Uterus (tissue), 4 donors: Measurements from ENCODE around the gene CPEB3. TPM values are rescaled to one million over a fixed set of nuclear protein-coding genes. Genes with fewer than 3 reads are reported as not detected.

Experiments used
- DNase-seq, 2 donors: peaks; one replicate each; pipeline ENCODE4 v3.0.0-alpha.2; 2019 to 2020
- H3K27ac ChIP-seq, 2 donors: fragments of 200-600 bp; sonication (generic); 1 replicate in 1 of 2; 2 replicates in 1 of 2; pipeline ENCODE4 v1.5.1; 2016 to 2018
- H3K27me3 ChIP-seq, 2 donors: fragments of 200-600 bp; sonication (generic); one replicate each; pipeline ENCODE4 v1.5.1; 2018 to 2019; ENCODE audit warnings: control low read depth in 1 of 2
- H3K36me3 ChIP-seq, 2 donors: fragments of 200-600 bp; sonication (generic); one replicate each; pipeline ENCODE4 v1.5.1; 2019; ENCODE audit warnings: control low read depth in 1 of 2
- H3K4me1 ChIP-seq, 2 donors: fragments of 200-600 bp; sonication (generic); one replicate each; pipeline ENCODE4 v1.5.1; 2018 to 2019; ENCODE audit warnings: control low read depth in 1 of 2
- H3K4me3 ChIP-seq, 2 donors: fragments of 200-600 bp; sonication (generic); 1 replicate in 1 of 2; 2 replicates in 1 of 2; pipeline ENCODE4 v1.5.1; 2018 to 2019; ENCODE audit warnings: mild to moderate bottlenecking in 1 of 2
- H3K9me3 ChIP-seq, 2 donors: fragments of 200-600 bp; sonication (generic); one replicate each; pipeline ENCODE4 v1.5.1; 2019; ENCODE audit warnings: control low read depth in 1 of 2
- POLR2A ChIP-seq, 2 donors: fragments of 450-650 bp; IDR thresholded peaks; one replicate each; pipeline ENCODE4 v1.6.1; 2016; ENCODE audit warnings: antibody characterized with exemption in 2 of 2, mild to moderate bottlenecking in 1 of 2, moderate library complexity in 1 of 2
- intact Hi-C: fragments of 100-400 bp; cut with DNase I; formaldehyde crosslinking; loops from one replicate; pipeline ENCODE4 v1.15.1; 2023; ENCODE audit warnings: low total_unique reads
- total RNA-seq, 4 donors: library from RNA; depleted of rRNA in 3 of 4; stranded (reverse); fragments of >200 nt in 3 of 4; gene quantifications; one replicate each; pipeline versions ENCODE4 v1.1.0 to v1.2.4, GENCODE V29; 2014 to 2023
- TF ChIP-seq, protein P1 (sequence below), 4 experiments: fragments of 200-600 bp in 2 of 4; fragments of 450-650 bp in 2 of 4; sonication (generic) in 2 of 4; IDR thresholded peaks; one replicate each; pipeline ENCODE4 v1.5.1; 2016 to 2019; ENCODE audit warnings: antibody characterized with exemption in 4 of 4, mild to moderate bottlenecking in 2 of 4, moderate library complexity in 1 of 4
- donor health status: DM: yes; HTN: yes; CAD: no.

CPEB3 gene
- total RNA-seq, 4 donors from 2014 or later, result 2.6 to 5.4 (median 3.7) TPM

DNA sequence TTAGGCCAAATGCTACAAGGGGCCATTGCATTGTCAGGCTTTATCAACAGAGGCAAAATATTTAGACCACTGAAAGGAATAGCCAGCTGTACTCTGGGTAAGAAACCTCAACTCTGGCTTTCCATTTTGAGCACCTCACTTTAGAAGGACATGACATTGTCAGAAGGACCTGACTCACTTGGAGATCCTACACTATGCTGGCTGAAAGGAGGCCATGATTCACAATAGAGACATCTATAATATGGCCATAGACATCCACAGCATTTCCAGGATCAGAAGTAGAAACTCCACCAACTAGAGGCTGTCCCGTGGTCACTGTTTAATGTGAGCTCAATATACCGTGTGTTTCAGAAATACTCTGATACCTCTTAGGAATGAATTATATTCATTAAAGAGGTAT lies 226.4 kb downstream of the CPEB3 start:
- H3K36me3 ChIP-seq, result no peaks in the 10 kb centered on the region
- no peaks in the 10 kb centered on the region for H3K4me1 ChIP-seq
- H3K4me3 ChIP-seq, result no peak overlapping the region
- no peaks in the 10 kb centered on the region for H3K9me3 ChIP-seq
- intact Hi-C loops, result no loop called here
- no peak for DNase-seq
- no peak overlapping the region for H3K27ac ChIP-seq
- no peak for TF ChIP-seq POLR2A (IDR thresholded peaks at IDR 0.05)
- TF ChIP-seq, protein P1, sequence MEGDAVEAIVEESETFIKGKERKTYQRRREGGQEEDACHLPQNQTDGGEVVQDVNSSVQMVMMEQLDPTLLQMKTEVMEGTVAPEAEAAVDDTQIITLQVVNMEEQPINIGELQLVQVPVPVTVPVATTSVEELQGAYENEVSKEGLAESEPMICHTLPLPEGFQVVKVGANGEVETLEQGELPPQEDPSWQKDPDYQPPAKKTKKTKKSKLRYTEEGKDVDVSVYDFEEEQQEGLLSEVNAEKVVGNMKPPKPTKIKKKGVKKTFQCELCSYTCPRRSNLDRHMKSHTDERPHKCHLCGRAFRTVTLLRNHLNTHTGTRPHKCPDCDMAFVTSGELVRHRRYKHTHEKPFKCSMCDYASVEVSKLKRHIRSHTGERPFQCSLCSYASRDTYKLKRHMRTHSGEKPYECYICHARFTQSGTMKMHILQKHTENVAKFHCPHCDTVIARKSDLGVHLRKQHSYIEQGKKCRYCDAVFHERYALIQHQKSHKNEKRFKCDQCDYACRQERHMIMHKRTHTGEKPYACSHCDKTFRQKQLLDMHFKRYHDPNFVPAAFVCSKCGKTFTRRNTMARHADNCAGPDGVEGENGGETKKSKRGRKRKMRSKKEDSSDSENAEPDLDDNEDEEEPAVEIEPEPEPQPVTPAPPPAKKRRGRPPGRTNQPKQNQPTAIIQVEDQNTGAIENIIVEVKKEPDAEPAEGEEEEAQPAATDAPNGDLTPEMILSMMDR (IDR thresholded peaks at IDR 0.05), result no peak
- no peaks in the 10 kb centered on the region for H3K27me3 ChIP-seq

DNA sequence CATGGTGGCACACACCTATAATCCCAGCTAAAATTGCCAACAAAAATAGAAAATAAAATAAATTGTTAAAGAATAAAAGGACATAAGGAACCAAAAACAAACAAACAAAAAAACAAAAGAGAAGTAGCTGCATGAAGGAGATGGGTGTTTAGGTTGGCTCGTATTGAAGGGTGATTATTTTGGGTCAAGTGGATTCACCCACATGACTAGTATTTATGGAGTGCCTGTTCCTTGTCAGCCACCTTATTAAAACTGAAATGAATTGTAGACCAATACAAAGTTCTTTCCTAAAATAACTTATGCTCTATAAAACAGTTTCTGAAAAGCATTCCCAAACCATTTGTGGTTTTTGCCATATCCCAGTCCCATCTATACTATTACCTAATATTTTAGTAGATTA lies 228.6 kb downstream of the CPEB3 start:
- Histone ChIP-seq H3K27me3 (no peaks in the 10 kb centered on the region), H3K27ac (no peak overlapping the region), H3K9me3 (no peaks in the 10 kb centered on the region), H3K36me3 (no peaks in the 10 kb centered on the region), H3K4me1 (no peaks in the 10 kb centered on the region), H3K4me3 (no peak overlapping the region)
- TF ChIP-seq, protein P1 (IDR thresholded peaks at IDR 0.05), result no peak
- TF ChIP-seq POLR2A (IDR thresholded peaks at IDR 0.05), result no peak
- intact Hi-C loops, result no loop called here
- no peak for DNase-seq

DNA sequence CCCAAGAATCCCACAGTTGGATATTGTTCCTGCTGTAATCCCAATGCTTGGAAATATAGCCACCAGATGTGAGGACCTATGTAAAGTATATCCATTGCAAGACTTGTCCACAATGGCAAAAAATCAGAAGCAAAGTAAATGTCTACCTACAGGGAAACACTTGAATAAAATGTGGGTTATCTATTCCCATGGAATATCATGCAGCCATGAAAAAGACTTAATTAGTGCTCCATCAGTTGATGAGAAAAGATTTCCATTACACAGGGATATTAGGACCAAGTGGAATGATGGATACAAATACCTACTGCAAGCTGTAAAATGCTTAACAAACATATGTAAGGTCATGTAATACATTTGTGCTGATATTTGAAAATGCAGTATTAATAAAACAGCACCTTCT lies 236.1 kb downstream of the CPEB3 start:
- no peak for DNase-seq
- no peaks in the 10 kb centered on the region for H3K27me3 ChIP-seq
- no peak for TF ChIP-seq POLR2A (IDR thresholded peaks at IDR 0.05)
- TF ChIP-seq, protein P1 (IDR thresholded peaks at IDR 0.05), result no peak
- intact Hi-C loops, result no loop called here
- no peaks in the 10 kb centered on the region for H3K9me3 ChIP-seq
- no peaks in the 10 kb centered on the region for H3K4me1 ChIP-seq
- H3K36me3 ChIP-seq, result no peaks in the 10 kb centered on the region
- no peak overlapping the region for H3K27ac ChIP-seq
- no peak overlapping the region for H3K4me3 ChIP-seq

DNA sequence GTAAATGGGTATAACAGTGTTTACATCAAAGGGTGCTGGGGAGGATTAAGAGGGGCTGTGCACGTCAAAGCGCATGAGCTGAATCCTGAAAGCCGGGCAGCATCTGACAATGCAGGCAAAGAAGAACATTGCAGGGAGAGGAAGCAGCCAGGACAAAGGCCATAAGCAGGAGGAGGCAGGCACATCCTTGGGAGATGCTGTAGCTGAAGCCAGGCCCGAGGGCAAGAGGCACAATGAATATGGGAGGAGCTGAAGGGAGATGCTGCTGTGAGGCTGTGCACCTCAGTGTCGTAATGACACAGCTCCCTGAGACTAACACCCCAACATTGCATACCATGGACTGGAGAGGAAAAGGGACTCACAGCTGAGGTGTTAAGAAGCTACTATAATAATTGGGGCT lies 238.1 kb downstream of the CPEB3 start:
- H3K36me3 ChIP-seq, result no peaks in the 10 kb centered on the region
- intact Hi-C loops, result no loop called here
- no peak overlapping the region for H3K4me3 ChIP-seq
- no peak for TF ChIP-seq POLR2A (IDR thresholded peaks at IDR 0.05)
- TF ChIP-seq, protein P1 (IDR thresholded peaks at IDR 0.05), result no peak
- H3K27me3 ChIP-seq, result no peaks in the 10 kb centered on the region
- no peak overlapping the region for H3K27ac ChIP-seq
- H3K9me3 ChIP-seq, result no peaks in the 10 kb centered on the region
- DNase-seq, result no peak
- no peaks in the 10 kb centered on the region for H3K4me1 ChIP-seq

DNA sequence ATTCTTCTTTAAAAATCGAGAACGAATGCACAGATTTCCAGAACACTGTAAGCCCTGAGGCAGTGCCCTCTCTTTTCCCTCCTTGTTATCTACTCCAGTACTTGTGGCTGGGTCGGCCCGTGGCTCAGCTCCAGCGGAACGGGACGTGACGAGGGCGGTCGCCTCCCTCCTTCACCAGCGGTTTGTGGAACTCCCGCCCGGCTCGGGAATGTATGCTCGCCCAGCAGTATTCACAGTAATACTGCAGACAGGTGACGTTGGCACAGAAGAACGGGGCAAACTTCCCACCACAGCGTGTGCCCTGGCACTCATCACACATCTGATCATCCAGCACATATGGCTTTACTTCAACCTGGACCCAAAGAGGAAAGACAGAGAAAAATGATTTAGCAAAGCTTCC lies 238.8 kb downstream of the CPEB3 start:
- intact Hi-C loops, result no loop called here
- no peak overlapping the region for H3K4me3 ChIP-seq
- H3K27me3 ChIP-seq, result no peaks in the 10 kb centered on the region
- H3K4me1 ChIP-seq, result no peaks in the 10 kb centered on the region
- H3K27ac ChIP-seq, result no peak overlapping the region
- DNase-seq, result no peak
- no peaks in the 10 kb centered on the region for H3K36me3 ChIP-seq
- H3K9me3 ChIP-seq, result no peaks in the 10 kb centered on the region
- TF ChIP-seq, protein P1 (IDR thresholded peaks at IDR 0.05), result no peak
- TF ChIP-seq POLR2A (IDR thresholded peaks at IDR 0.05), result no peak
